DMS 273 (cell line): Measurements from ENCODE around the gene BABAM2.

Experiments
- DNase-seq: peaks from one replicate; lab custom pipeline; 2025; ENCODE audit not compliant: unreplicated experiment; lab: John Stamatoyannopoulos, UW

Gene BABAM2

DNA sequence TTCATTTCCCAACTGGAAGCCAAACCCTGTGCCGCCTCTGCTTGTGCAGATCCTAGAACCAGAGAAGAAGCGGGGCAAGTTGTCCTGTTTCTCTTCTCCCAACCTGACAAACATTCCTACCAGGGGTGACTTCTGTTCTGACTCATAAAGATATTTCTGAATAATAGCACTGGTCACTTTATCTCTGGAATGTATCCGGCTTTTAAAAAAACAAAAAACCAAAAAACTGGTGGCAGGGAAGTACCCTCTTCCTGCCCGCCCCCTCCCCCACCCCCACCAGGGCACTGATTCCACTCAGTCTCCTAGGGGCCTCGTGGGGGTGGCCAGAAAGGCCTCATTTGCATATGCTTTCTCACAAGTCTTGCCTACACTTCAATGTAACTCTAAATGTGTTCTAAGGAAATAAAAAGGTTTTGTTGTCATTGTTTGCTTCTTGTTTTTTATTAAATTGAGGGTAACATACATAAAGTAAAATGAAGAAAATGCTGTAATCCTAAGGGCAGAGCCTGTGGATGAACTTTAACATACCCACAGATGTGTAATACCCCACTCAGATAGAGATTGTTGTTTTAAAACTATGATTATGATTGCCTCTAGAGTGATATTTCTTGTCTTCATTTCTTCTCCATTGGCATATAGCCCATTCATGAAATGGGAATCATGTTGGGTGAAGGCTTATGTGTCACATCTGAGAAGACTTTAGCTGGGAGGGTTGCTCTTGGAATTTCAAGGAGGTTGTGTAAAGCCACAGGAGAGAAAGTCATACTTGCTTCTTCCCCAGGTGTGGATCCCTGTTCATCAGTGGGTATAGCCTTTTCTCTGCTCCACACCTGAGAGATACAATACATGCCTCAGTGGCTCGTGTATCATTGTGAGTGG, 496.8 kb downstream of the BABAM2 start:
- DNase-seq, result no peak
